GM12801 (cell line): ENCODE measurements around the gene NEDD4L.

Experiments used
- CTCF ChIP-seq: IDR thresholded peaks from one replicate; pipeline ENCODE4 v1.5.1; 2011; ENCODE audit warnings: control low read depth; ENCODE audit not compliant: insufficient read length; ENCODE audit errors: extremely low read depth

The NEDD4L gene

GRCh38 chr18:58284699-58285448 is 240.8 kb downstream of the NEDD4L start:
- TF ChIP-seq CTCF: no peak

- no peak for TF ChIP-seq CTCF
Measured at GRCh38 chr18:58285449-58286130, 241.6 kb downstream of the NEDD4L start.

GRCh38 chr18:58286632-58287352 is 242.8 kb downstream of the NEDD4L start:
- no peak for TF ChIP-seq CTCF

- no peak for TF ChIP-seq CTCF
Measured at GRCh38 chr18:58287353-58288274, 243.6 kb downstream of the NEDD4L start.

GRCh38 chr18:58288921-58289797 is 245.1 kb downstream of the NEDD4L start:
- TF ChIP-seq CTCF: no peak

- no peak for TF ChIP-seq CTCF
Measured at GRCh38 chr18:58290116-58290695, 246.2 kb downstream of the NEDD4L start.
